Breast epithelium (tissue), 3 donors: Measurements from ENCODE around the gene UBTD2.

Experiments used
- POLR2AphosphoS5 ChIP-seq, 3 donors: sonication (generic); formaldehyde crosslinking; IDR thresholded peaks; one replicate each; pipeline ENCODE4 v1.6.1; 2017; ENCODE audit warnings: antibody characterized with exemption in 3 of 3
- TF ChIP-seq, protein P1 (sequence below), 3 donors: fragments of 450-650 bp; IDR thresholded peaks; one replicate each; pipeline ENCODE4 v1.5.1; 2016 to 2017; ENCODE audit warnings: antibody characterized with exemption in 3 of 3, mild to moderate bottlenecking in 3 of 3, moderate library complexity in 3 of 3

DNA sequence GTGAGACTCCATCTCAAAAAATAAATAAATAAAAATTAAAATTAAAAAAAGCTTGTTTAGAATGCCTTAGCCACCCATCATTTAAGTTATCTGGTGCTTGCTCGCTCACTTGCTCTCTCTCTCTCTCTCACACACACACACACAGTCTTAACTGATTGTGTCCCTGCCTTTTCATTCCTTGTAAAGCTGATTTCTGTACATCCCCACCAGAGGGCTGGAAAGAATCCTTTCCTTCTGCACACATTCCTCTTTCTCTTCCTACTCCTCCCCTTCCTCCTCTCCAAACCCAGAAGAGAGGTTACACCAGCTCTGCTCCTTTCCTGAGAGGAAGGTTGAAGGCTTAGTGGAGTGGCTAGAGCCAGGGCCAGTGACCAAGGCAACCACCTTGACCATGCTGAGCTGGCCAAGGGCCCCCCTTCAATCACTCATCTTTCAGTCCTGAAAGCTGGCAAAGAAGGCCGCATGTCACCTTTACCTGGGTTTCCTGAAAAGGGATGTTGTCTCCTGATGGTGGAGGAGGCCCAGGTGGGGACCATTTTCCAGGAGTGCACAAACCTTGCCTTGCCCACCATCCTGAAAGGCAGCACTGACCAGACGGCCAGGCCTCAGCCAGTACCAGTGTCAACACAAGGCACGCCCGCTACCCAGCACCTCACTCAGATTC, 121.1 kb downstream of the UBTD2 start:
- TF ChIP-seq, protein P1, sequence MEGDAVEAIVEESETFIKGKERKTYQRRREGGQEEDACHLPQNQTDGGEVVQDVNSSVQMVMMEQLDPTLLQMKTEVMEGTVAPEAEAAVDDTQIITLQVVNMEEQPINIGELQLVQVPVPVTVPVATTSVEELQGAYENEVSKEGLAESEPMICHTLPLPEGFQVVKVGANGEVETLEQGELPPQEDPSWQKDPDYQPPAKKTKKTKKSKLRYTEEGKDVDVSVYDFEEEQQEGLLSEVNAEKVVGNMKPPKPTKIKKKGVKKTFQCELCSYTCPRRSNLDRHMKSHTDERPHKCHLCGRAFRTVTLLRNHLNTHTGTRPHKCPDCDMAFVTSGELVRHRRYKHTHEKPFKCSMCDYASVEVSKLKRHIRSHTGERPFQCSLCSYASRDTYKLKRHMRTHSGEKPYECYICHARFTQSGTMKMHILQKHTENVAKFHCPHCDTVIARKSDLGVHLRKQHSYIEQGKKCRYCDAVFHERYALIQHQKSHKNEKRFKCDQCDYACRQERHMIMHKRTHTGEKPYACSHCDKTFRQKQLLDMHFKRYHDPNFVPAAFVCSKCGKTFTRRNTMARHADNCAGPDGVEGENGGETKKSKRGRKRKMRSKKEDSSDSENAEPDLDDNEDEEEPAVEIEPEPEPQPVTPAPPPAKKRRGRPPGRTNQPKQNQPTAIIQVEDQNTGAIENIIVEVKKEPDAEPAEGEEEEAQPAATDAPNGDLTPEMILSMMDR (IDR thresholded peaks at IDR 0.05): no peak
- TF ChIP-seq POLR2AphosphoS5 (IDR thresholded peaks at IDR 0.05): no peak
